H1 (cell line): ENCODE results near the gene ANXA3. TPM values are rescaled to one million over a fixed set of nuclear protein-coding genes. Genes with fewer than 3 reads are reported as not detected.

Experiments used
- CTCF ChIA-PET: fragments of 300-600 bp; sonication (Branson Sonifier 250); formaldehyde crosslinking; loops from one replicate; lab custom pipeline; 2021; ENCODE audit not compliant: partially characterized antibody; lab: Charles Lee
- POLR2A ChIA-PET: fragments of 300-600 bp; sonication (Branson Sonifier 250); formaldehyde crosslinking; loops from one replicate; lab custom pipeline; 2021; ENCODE audit warnings: inconsistent platforms; ENCODE audit not compliant: partially characterized antibody; lab: Charles Lee
- DNase-seq, 2 experiments: peaks; one replicate each; pipeline versions ENCODE4 v3.0.0 to v3.0.0-alpha.2; 2010 to 2022; ENCODE audit warnings: low spot score in 2 of 2, low read depth in 1 of 2, mixed read lengths in 1 of 2
- FAIRE-seq: peaks from 2 replicates; lab custom pipeline; 2011; peaks lifted over from hg19 to GRCh38; lab: Jason Lieb, UNC
- H2AFZ ChIP-seq: 2 replicates; pipeline ENCODE4 v1.8.1; 2012; ENCODE audit warnings: low read length, inconsistent platforms
- H2AK5ac ChIP-seq: 2 replicates; pipeline ENCODE4 v1.6.1; 2013; ENCODE audit warnings: low read depth, low read length
- H2BK120ac ChIP-seq: replicated peaks from 2 replicates; pipeline ENCODE3; 2013; ENCODE audit warnings: low read depth, low read length, inconsistent platforms
- H2BK12ac ChIP-seq: 2 replicates; pipeline ENCODE4 v1.6.1; 2013; ENCODE audit warnings: low read depth, low read length
- H2BK15ac ChIP-seq: 2 replicates; pipeline ENCODE4 v1.6.1; 2013; ENCODE audit warnings: low read length
- H2BK20ac ChIP-seq: 2 replicates; pipeline ENCODE4 v1.6.1; 2013; ENCODE audit warnings: low read length
- H2BK5ac ChIP-seq: 2 replicates; pipeline ENCODE4 v1.6.1; 2013; ENCODE audit warnings: low read depth, low read length
- H3K14ac ChIP-seq: 2 replicates; pipeline ENCODE4 v1.6.1; 2013; ENCODE audit warnings: inconsistent platforms; ENCODE audit not compliant: insufficient read length
- H3K18ac ChIP-seq: 2 replicates; pipeline ENCODE4 v1.6.1; 2013; ENCODE audit warnings: low read length; ENCODE audit errors: extremely low read depth
- H3K23ac ChIP-seq: 2 replicates; pipeline ENCODE4 v1.6.1; 2013; ENCODE audit warnings: inconsistent platforms; ENCODE audit not compliant: insufficient read length
- H3K23me2 ChIP-seq: 2 replicates; pipeline ENCODE4 v1.6.1; 2013; ENCODE audit warnings: low read depth, low read length
- H3K27ac ChIP-seq: 2 replicates; pipeline ENCODE4 v1.6.1; 2011; ENCODE audit warnings: low read depth, low read length, inconsistent platforms
- H3K27me3 ChIP-seq, 4 experiments: replicated peaks in 1 of 4; 1 replicate in 1 of 4; 2 replicates in 3 of 4; pipeline versions ENCODE4 v1.6.1 to v1.8.1; 2011 to 2013; ENCODE audit warnings: low read length in 3 of 4, mild to moderate bottlenecking in 3 of 4, inconsistent platforms in 2 of 4, mixed read lengths in 2 of 4, moderate library complexity in 1 of 4; ENCODE audit not compliant: control insufficient read depth in 3 of 4, insufficient read depth in 3 of 4; ENCODE audit errors: extremely low read depth in 1 of 4
- H3K36me3 ChIP-seq, 4 experiments: 2 replicates each; pipeline versions ENCODE4 v1.6.1 to v1.8.1; 2011 to 2013; ENCODE audit warnings: mild to moderate bottlenecking in 4 of 4, low read length in 3 of 4, moderate library complexity in 2 of 4, control low read depth in 1 of 4, inconsistent platforms in 1 of 4; ENCODE audit not compliant: insufficient read depth in 4 of 4, control insufficient read depth in 2 of 4
- H3K4ac ChIP-seq: replicated peaks from 2 replicates; pipeline ENCODE3; 2013; ENCODE audit warnings: low read length, low read depth, mixed read lengths, inconsistent platforms; ENCODE audit not compliant: insufficient read length
- H3K4me1 ChIP-seq, 4 experiments: replicated peaks in 1 of 4; 1 replicate in 1 of 4; 2 replicates in 3 of 4; pipeline versions ENCODE4 v1.6.1 to v1.8.1; 2011 to 2013; ENCODE audit warnings: low read length in 3 of 4, inconsistent platforms in 2 of 4, mixed read lengths in 1 of 4; ENCODE audit not compliant: insufficient read depth in 4 of 4, control insufficient read depth in 3 of 4
- H3K4me2 ChIP-seq, 2 experiments: 2 replicates each; pipeline versions ENCODE4 v1.6.1 to v1.8.1; 2011 to 2013; ENCODE audit warnings: low read depth in 2 of 2, low read length in 2 of 2, control low read depth in 1 of 2, inconsistent platforms in 1 of 2, mild to moderate bottlenecking in 1 of 2; ENCODE audit not compliant: insufficient read depth in 1 of 2
- H3K4me3 ChIP-seq, 4 experiments: fragments of 200-600, 300-600 bp in 1 of 4; sonication (generic), shearing (Covaris generic), sonication (Bioruptor Twin) in 1 of 4; 2 replicates each; pipeline versions ENCODE4 v1.5.1 to v1.8.1; 2011 to 2016; ENCODE audit warnings: low read length in 4 of 4, low read depth in 3 of 4, control low read depth in 2 of 4, inconsistent platforms in 2 of 4, mild to moderate bottlenecking in 2 of 4, mixed read lengths in 1 of 4, moderate library complexity in 1 of 4; ENCODE audit not compliant: insufficient read depth in 2 of 4; ENCODE audit errors: extremely low read depth in 1 of 4
- H3K56ac ChIP-seq: replicated peaks from 2 replicates; pipeline ENCODE3; 2013; ENCODE audit warnings: low read depth, mild to moderate bottlenecking, mixed read lengths, low read length, inconsistent platforms; ENCODE audit not compliant: insufficient read length
- H3K79me1 ChIP-seq: 2 replicates; pipeline ENCODE4 v1.6.1; 2013; ENCODE audit warnings: low read depth, low read length, control low read depth
- H3K79me2 ChIP-seq, 2 experiments: 2 replicates each; pipeline versions ENCODE4 v1.6.1 to v1.8.1; 2012 to 2013; ENCODE audit warnings: low read length in 2 of 2, mild to moderate bottlenecking in 2 of 2, inconsistent platforms in 1 of 2; ENCODE audit not compliant: insufficient read depth in 2 of 2, control insufficient read depth in 1 of 2
- H3K9ac ChIP-seq, 4 experiments: replicated peaks in 1 of 4; 1 replicate in 1 of 4; 2 replicates in 3 of 4; pipeline versions ENCODE4 v1.6.1 to v1.8.1; 2011 to 2013; ENCODE audit warnings: low read depth in 3 of 4, low read length in 3 of 4, control low read depth in 2 of 4, mild to moderate bottlenecking in 2 of 4, moderate library complexity in 2 of 4, inconsistent platforms in 1 of 4; ENCODE audit errors: extremely low read depth in 1 of 4
- H3K9me3 ChIP-seq, 2 experiments: 2 replicates each; pipeline versions ENCODE4 v1.6.1 to v1.8.1; 2012 to 2013; ENCODE audit warnings: mild to moderate bottlenecking in 2 of 2, moderate library complexity in 2 of 2, control low read depth in 1 of 2, inconsistent platforms in 1 of 2, low read depth in 1 of 2, low read length in 1 of 2, mixed read lengths in 1 of 2; ENCODE audit not compliant: insufficient read depth in 2 of 2
- H4K20me1 ChIP-seq, 2 experiments: replicated peaks in 1 of 2; 2 replicates each; pipeline versions ENCODE3 to v1.8.1; 2011 to 2013; ENCODE audit warnings: inconsistent platforms in 2 of 2, low read length in 2 of 2, mild to moderate bottlenecking in 1 of 2; ENCODE audit not compliant: insufficient read depth in 2 of 2, control insufficient read depth in 1 of 2
- H4K5ac ChIP-seq: 2 replicates; pipeline ENCODE4 v1.6.1; 2013; ENCODE audit warnings: low read length, low read depth, mixed read lengths, inconsistent platforms; ENCODE audit not compliant: insufficient read length
- H4K8ac ChIP-seq: 2 replicates; pipeline ENCODE4 v1.8.0; 2013; ENCODE audit warnings: mild to moderate bottlenecking, moderate library complexity, low read length, inconsistent platforms; ENCODE audit not compliant: insufficient read depth; ENCODE audit errors: extremely low read depth
- H4K91ac ChIP-seq: replicated peaks from 2 replicates; pipeline ENCODE3; 2013; ENCODE audit warnings: low read length, mixed read lengths, inconsistent platforms; ENCODE audit not compliant: insufficient read length
- BCL11A ChIP-seq, 2 experiments: IDR thresholded peaks; one replicate each; pipeline ENCODE4 v1.6.1; 2011; ENCODE audit warnings: low read depth in 2 of 2, low read length in 2 of 2, mild to moderate bottlenecking in 2 of 2
- EP300 ChIP-seq, 2 experiments: IDR thresholded peaks; 1 replicate in 1 of 2; 2 replicates in 1 of 2; pipeline ENCODE4 v1.6.1; 2011 to 2012; ENCODE audit warnings: low read depth in 2 of 2, low read length in 2 of 2, mild to moderate bottlenecking in 2 of 2, borderline replicate concordance in 1 of 2, inconsistent platforms in 1 of 2, moderate library complexity in 1 of 2
- EZH2 ChIP-seq: fragments of 200-600 bp; sonication (generic); IDR thresholded peaks from 2 replicates; pipeline ENCODE4 v1.7.1; 2012; ENCODE audit warnings: low read depth, mild to moderate bottlenecking, moderate library complexity, low read length, inconsistent platforms; ENCODE audit not compliant: severe bottlenecking
- PHF8 ChIP-seq: fragments of 200-600 bp; sonication (generic); conservative IDR thresholded peaks from 2 replicates; pipeline ENCODE4 v1.7.1; 2012; ENCODE audit warnings: low read depth, mild to moderate bottlenecking, inconsistent platforms, low read length, moderate library complexity
- TEAD4 ChIP-seq: IDR thresholded peaks from 2 replicates; pipeline ENCODE4 v1.6.1; 2012; ENCODE audit warnings: low read depth, low read length, inconsistent platforms, mixed read lengths
- YY1 ChIP-seq: IDR thresholded peaks from 2 replicates; pipeline ENCODE4 v1.6.1; 2011; ENCODE audit warnings: low read depth, mild to moderate bottlenecking, low read length
- WGBS, 2 experiments: shearing (Covaris generic) in 1 of 2; methylation state at CpG; one replicate each; pipeline versions ENCODE4 v1.1.6 to v1.1.7; 2013 to 2015; ENCODE audit warnings: low lambda C conversion rate in 2 of 2, mixed read lengths in 2 of 2, inconsistent platforms in 1 of 2, low coverage in 1 of 2, missing lambda C conversion rate in 1 of 2; ENCODE audit not compliant: insufficient replicate concordance in 2 of 2, insufficient coverage in 1 of 2, insufficient read length in 1 of 2; ENCODE audit errors: extremely low coverage in 1 of 2, missing lambda C conversion rate in 1 of 2; 5-methylcytosine and 5-hydroxymethylcytosine counted together
- polyA plus RNA-seq, 7 experiments: library from polyadenylated mRNA; depleted of rRNA in 3 of 7; stranded (reverse) in 5 of 7; unstranded in 2 of 7; fragments of >200 nt in 5 of 7; fragments of 200-250 nt in 2 of 7; gene quantifications; 1 replicate in 5 of 7; 2 replicates in 1 of 7; 4 replicates in 1 of 7; pipeline versions ENCODE4 v1.2.1 to v1.2.3, GENCODE V29; 2011 to 2013; ENCODE audit warnings: missing spikeins in 2 of 7, mixed read lengths in 2 of 7
- total RNA-seq: library from RNA; stranded (reverse); fragmentation: NEBNext Ultra II Directional; extraction: Animal tissue kit (Norgen Biotek cat#: 25700); gene quantifications from 2 replicates; pipeline ENCODE4 v1.2.1, GENCODE V29; 2021

Gene ANXA3
- total and polyA plus RNA-seq, 2 of the 8 experiments (the other 6 are each of a cell fraction or from before 2014, with no cell fraction given), result 10.3 to 27.3 TPM

GRCh38 chr4:78543424-78544125, 8.0 kb upstream of the ANXA3 start:
- Histone ChIP-seq H3K27ac (no peak overlapping the region), H2BK120ac (no peak overlapping the region), H3K9ac (no peak overlapping the region), H3K9me3 (peaks cover 0 to 4% of the 10 kb centered on the region in 2 experiments; a peak in 1 of 4 replicates), H4K5ac (no peak overlapping the region), H3K23me2 (no peaks in the 10 kb centered on the region), H4K8ac (no peak overlapping the region), H3K27me3 (no peaks in the 10 kb centered on the region), H3K23ac (no peak overlapping the region), H2BK5ac (no peak overlapping the region), H2BK15ac (no peak overlapping the region), H4K91ac (no peak overlapping the region), H3K36me3 (peaks cover 5 to 32% (median 21%) of the 10 kb centered on the region in 4 experiments; a peak in 7 of 8 replicates), H3K4me1 (no peaks in the 10 kb centered on the region), H2AK5ac (no peak overlapping the region), H3K4ac (no peak overlapping the region), H3K4me2 (no peak overlapping the region), H2AFZ (no peak overlapping the region), H2BK20ac (no peak overlapping the region), H3K79me1 (no peaks in the 10 kb centered on the region; the same call in 1 of the 2 replicates), H4K20me1 (no peaks in the 10 kb centered on the region), H3K14ac (no peak overlapping the region), H3K4me3 (no peak overlapping the region), H2BK12ac (no peak overlapping the region), H3K79me2 (no peaks in the 10 kb centered on the region), H3K18ac (no peak overlapping the region), H3K56ac (no peak overlapping the region)
- ChIA-PET POLR2A (interaction anchor here (0.6 kb wide), 1 partner anchor 355 kb away, joined by 3 read pairs; no protein-coding TSS in a partner anchor), CTCF (interaction anchor here (1.6 to 1.8 kb wide), 2 partner anchors 25 to 83 kb away, joined by 3 to 5 read pairs; no protein-coding TSS in a partner anchor)
- no peak for FAIRE-seq
- 83% methylated on average over 2 of the region's 2 CpGs; no CpG with 5 or more reads in 1 of the 2 experiments for WGBS, 2 experiments
- DNase-seq, result no peak
- TF ChIP-seq EP300 (IDR thresholded peaks at IDR 0.05; ENCODE audit: borderline replicate concordance in 1 of 2, low read depth in 2 of 2, low read length in 2 of 2) (no peak), TEAD4 (no peak), YY1 (no peak), PHF8 (no peak), BCL11A (IDR thresholded peaks at IDR 0.05; ENCODE audit: low read depth in 2 of 2, low read length in 2 of 2) (no peak), EZH2 (no peak)
